Activated T-cell treated with anti-CD3 and anti-CD28 coated beads, Interleukin-2, amount 50 U/mL, for 4 hours (primary cell): ENCODE results near the gene TFAP2B. TPM values are rescaled to one million over a fixed set of nuclear protein-coding genes. Genes with fewer than 3 reads are reported as not detected.

Source experiments
- ATAC-seq, 2 donors: fragments of 200-7000 bp; cut with Tn5 transposase; one replicate each; pipeline ENCODE4 v1.10.0; 2021
- DNase-seq: peaks from one replicate; pipeline ENCODE4 v3.0.0-alpha.2; 2020
- H3K27me3 Mint-ChIP-seq: one replicate; pipeline ENCODE4 v1.8.0; 2021; ENCODE audit warnings: low read depth, mixed read lengths
- H3K36me3 Mint-ChIP-seq: one replicate; pipeline ENCODE4 v1.8.0; 2022; ENCODE audit warnings: mixed read lengths; ENCODE audit not compliant: insufficient read depth
- H3K4me1 Mint-ChIP-seq: one replicate; pipeline ENCODE4 v1.8.0; 2021; ENCODE audit warnings: low read depth, mixed read lengths
- H3K4me3 Mint-ChIP-seq: one replicate; pipeline ENCODE4 v1.8.0; 2021; ENCODE audit warnings: mild to moderate bottlenecking, moderate library complexity, mixed read lengths
- H3K9me3 Mint-ChIP-seq: one replicate; pipeline ENCODE4 v1.8.0; 2021; ENCODE audit warnings: mixed read lengths
- total RNA-seq, 3 donors: library from RNA; stranded (reverse); gene quantifications; one replicate each; pipeline ENCODE4 v1.2.1, GENCODE V29; 2021

The TFAP2B gene
- not detected for total RNA-seq

GRCh38 chr6:50818673-50819072 is at the start of gene TFAP2B:
Gene TFAP2B, plus strand, starts transcription at chr6:50818871. Its CDS starts 21 bp downstream, at chr6:50818892.
- DNase-seq, result no peak
- Mint-ChIP-seq H3K4me3 (no peak within 1 kb of the TSS), H3K9me3 (no peaks in the 10 kb centered on the region)

GRCh38 chr6:50778696-50779095 is 40.0 kb upstream of the TFAP2B start:
- Mint-ChIP-seq H3K36me3 (no peaks in the 10 kb centered on the region), H3K27me3 (no peaks in the 10 kb centered on the region), H3K4me1 (no peaks in the 10 kb centered on the region), H3K9me3 (peaks cover 8% of the 10 kb centered on the region), H3K4me3 (no peak overlapping the region)
- ATAC-seq (no peak), DNase-seq (no peak)

More at GRCh38 chr6:50818673-50819072, at the start of gene TFAP2B:
- H3K27me3 Mint-ChIP-seq, result peaks cover 81% of the 10 kb centered on the region
- H3K36me3 Mint-ChIP-seq, result no peaks in the 10 kb centered on the region
- peaks cover 24% of the 10 kb centered on the region for H3K4me1 Mint-ChIP-seq
- ATAC-seq, result no peak

GRCh38 chr6:50780382-50780781 is 38.3 kb upstream of the TFAP2B start:
- H3K27me3 Mint-ChIP-seq, result no peaks in the 10 kb centered on the region
- H3K4me1 Mint-ChIP-seq, result no peaks in the 10 kb centered on the region
- ATAC-seq (no peak), DNase-seq (no peak)
- peaks cover 8% of the 10 kb centered on the region for H3K9me3 Mint-ChIP-seq
- no peak overlapping the region for H3K4me3 Mint-ChIP-seq
- no peaks in the 10 kb centered on the region for H3K36me3 Mint-ChIP-seq

- Mint-ChIP-seq H3K4me3 (no peak overlapping the region), H3K4me1 (no peaks in the 10 kb centered on the region), H3K9me3 (no peaks in the 10 kb centered on the region), H3K27me3 (no peaks in the 10 kb centered on the region), H3K36me3 (no peaks in the 10 kb centered on the region)
- ATAC-seq (no peak), DNase-seq (no peak)
Measured at GRCh38 chr6:50785921-50786320, 32.8 kb upstream of the TFAP2B start.

GRCh38 chr6:50791900-50792508 is 26.7 kb upstream of the TFAP2B start:
- Mint-ChIP-seq H3K4me3 (no peak overlapping the region), H3K36me3 (no peaks in the 10 kb centered on the region), H3K4me1 (no peaks in the 10 kb centered on the region), H3K27me3 (no peaks in the 10 kb centered on the region), H3K9me3 (peaks cover 3% of the 10 kb centered on the region)
- DNase-seq (no peak), ATAC-seq (no peak)

- Mint-ChIP-seq H3K4me1 (no peaks in the 10 kb centered on the region), H3K36me3 (no peaks in the 10 kb centered on the region), H3K9me3 (peaks cover 3% of the 10 kb centered on the region), H3K4me3 (no peak overlapping the region), H3K27me3 (no peaks in the 10 kb centered on the region)
- DNase-seq, result no peak
- no peak for ATAC-seq
Measured at GRCh38 chr6:50792771-50793170, 25.9 kb upstream of the TFAP2B start.

GRCh38 chr6:50795574-50795973 is 23.1 kb upstream of the TFAP2B start:
- DNase-seq, result no peak
- no peaks in the 10 kb centered on the region for H3K27me3 Mint-ChIP-seq
- H3K9me3 Mint-ChIP-seq, result peaks cover 3% of the 10 kb centered on the region
- no peak overlapping the region for H3K4me3 Mint-ChIP-seq
- H3K4me1 Mint-ChIP-seq, result no peaks in the 10 kb centered on the region
- no peaks in the 10 kb centered on the region for H3K36me3 Mint-ChIP-seq
- ATAC-seq, result no peak

GRCh38 chr6:50804283-50804682 is 14.4 kb upstream of the TFAP2B start:
- no peak for DNase-seq
- Mint-ChIP-seq H3K4me1 (no peaks in the 10 kb centered on the region), H3K36me3 (no peaks in the 10 kb centered on the region), H3K27me3 (no peaks in the 10 kb centered on the region), H3K9me3 (no peaks in the 10 kb centered on the region), H3K4me3 (no peak overlapping the region)
- no peak for ATAC-seq

GRCh38 chr6:50807035-50807434 is 11.6 kb upstream of the TFAP2B start:
- no peaks in the 10 kb centered on the region for H3K4me1 Mint-ChIP-seq
- ATAC-seq (no peak), DNase-seq (no peak)
- H3K36me3 Mint-ChIP-seq, result no peaks in the 10 kb centered on the region
- H3K27me3 Mint-ChIP-seq, result peaks cover 8% of the 10 kb centered on the region
- H3K9me3 Mint-ChIP-seq, result no peaks in the 10 kb centered on the region
- no peak overlapping the region for H3K4me3 Mint-ChIP-seq

GRCh38 chr6:50815436-50816114 is 3.1 kb upstream of the TFAP2B start:
- ATAC-seq (no peak), DNase-seq (no peak)
- H3K9me3 Mint-ChIP-seq, result no peaks in the 10 kb centered on the region
- H3K4me1 Mint-ChIP-seq, result peaks cover 21% of the 10 kb centered on the region
- H3K36me3 Mint-ChIP-seq, result no peaks in the 10 kb centered on the region
- H3K27me3 Mint-ChIP-seq, result peaks cover 59% of the 10 kb centered on the region
- peak overlapping the region; percentile 86 for H3K4me3 Mint-ChIP-seq

- Mint-ChIP-seq H3K4me1 (peaks cover 22% of the 10 kb centered on the region), H3K9me3 (no peaks in the 10 kb centered on the region), H3K36me3 (no peaks in the 10 kb centered on the region), H3K4me3 (peak overlapping the region; percentile 86), H3K27me3 (peaks cover 62% of the 10 kb centered on the region)
- peak; percentile 15 for DNase-seq
- ATAC-seq, result peak in 1 of 2 donors; percentile 57
Measured at GRCh38 chr6:50816115-50816675, 2.5 kb upstream of the TFAP2B start.

GRCh38 chr6:50816947-50817645 is 1.6 kb upstream of the TFAP2B start:
- H3K36me3 Mint-ChIP-seq, result no peaks in the 10 kb centered on the region
- ATAC-seq (no peak), DNase-seq (no peak)
- H3K4me1 Mint-ChIP-seq, result peaks cover 24% of the 10 kb centered on the region
- H3K27me3 Mint-ChIP-seq, result peaks cover 67% of the 10 kb centered on the region
- no peaks in the 10 kb centered on the region for H3K9me3 Mint-ChIP-seq
- no peak overlapping the region for H3K4me3 Mint-ChIP-seq

- H3K4me1 Mint-ChIP-seq, result peaks cover 24% of the 10 kb centered on the region
- H3K27me3 Mint-ChIP-seq, result peaks cover 71% of the 10 kb centered on the region
- no peak for ATAC-seq
- DNase-seq, result no peak
- H3K4me3 Mint-ChIP-seq, result no peak overlapping the region
- H3K36me3 Mint-ChIP-seq, result no peaks in the 10 kb centered on the region
- no peaks in the 10 kb centered on the region for H3K9me3 Mint-ChIP-seq
Measured at GRCh38 chr6:50817646-50817950, 1.1 kb upstream of the TFAP2B start.

GRCh38 chr6:50818020-50818419 is 651 bp upstream of the TFAP2B start:
- DNase-seq (no peak), ATAC-seq (no peak)
- no peak overlapping the region for H3K4me3 Mint-ChIP-seq
- H3K27me3 Mint-ChIP-seq, result peaks cover 75% of the 10 kb centered on the region
- H3K4me1 Mint-ChIP-seq, result peaks cover 24% of the 10 kb centered on the region
- no peaks in the 10 kb centered on the region for H3K36me3 Mint-ChIP-seq
- no peaks in the 10 kb centered on the region for H3K9me3 Mint-ChIP-seq

- H3K36me3 Mint-ChIP-seq, result no peaks in the 10 kb centered on the region
- no peak overlapping the region for H3K4me3 Mint-ChIP-seq
- ATAC-seq, result no peak
- no peaks in the 10 kb centered on the region for H3K9me3 Mint-ChIP-seq
- H3K4me1 Mint-ChIP-seq, result peaks cover 24% of the 10 kb centered on the region
- H3K27me3 Mint-ChIP-seq, result peaks cover 81% of the 10 kb centered on the region
- no peak for DNase-seq
Measured at GRCh38 chr6:50819466-50819903, 814 bp downstream of the TFAP2B start.
